OCI-LY7 (cell line): Measurements from ENCODE around the gene NAV2. TPM values are rescaled to one million over a fixed set of nuclear protein-coding genes. Genes with fewer than 3 reads are reported as not detected.

Experiments
- BruUV-seq: library from RNA; stranded (reverse); fragments of 400-500 nt; replicated peaks from 2 replicates; lab custom pipeline; 2021; lab: Mats Ljungman, UMichigan
- CTCF ChIA-PET: fragments of 300-600 bp; sonication (Branson Sonifier 250); formaldehyde crosslinking; loops from one replicate; lab custom pipeline; 2022; ENCODE audit warnings: antibody characterized with exemption; ENCODE audit not compliant: unreplicated experiment; lab: Charles Lee
- POLR2A ChIA-PET: fragments of 300-600 bp; sonication (Branson Sonifier 250); formaldehyde crosslinking; loops from one replicate; lab custom pipeline; 2022; ENCODE audit warnings: antibody characterized with exemption; lab: Charles Lee
- DNase-seq: peaks from one replicate; pipeline ENCODE4 v3.0.0-alpha.2; 2015; ENCODE audit warnings: low spot score
- H2AFZ ChIP-seq: fragments of 200-600 bp; sonication (generic), shearing (Covaris generic); 2 replicates; pipeline ENCODE4 v1.6.1; 2014; ENCODE audit warnings: mild to moderate bottlenecking, antibody characterized with exemption, low read length, moderate library complexity
- H3K27ac ChIP-seq: fragments of 200-600 bp; sonication (generic); 2 replicates; pipeline ENCODE4 v1.5.1; 2014; ENCODE audit warnings: mixed run types, low read depth, mild to moderate bottlenecking, moderate library complexity, low read length, inconsistent platforms; ENCODE audit not compliant: poor library complexity, severe bottlenecking
- H3K36me3 ChIP-seq: fragments of 200-600 bp; sonication (generic); 2 replicates; pipeline ENCODE4 v1.6.1; 2014; ENCODE audit warnings: mild to moderate bottlenecking, antibody characterized with exemption, low read length, moderate library complexity, mixed read lengths; ENCODE audit not compliant: insufficient read depth
- H3K4me1 ChIP-seq: fragments of 200-600 bp; sonication (generic); 2 replicates; pipeline ENCODE4 v1.5.1; 2014; ENCODE audit warnings: mild to moderate bottlenecking, low read length; ENCODE audit not compliant: insufficient read depth, poor library complexity, severe bottlenecking
- H3K4me2 ChIP-seq: fragments of 200-600 bp; sonication (generic); 2 replicates; pipeline ENCODE4 v1.6.1; 2014; ENCODE audit warnings: mild to moderate bottlenecking, low read length
- H3K4me3 ChIP-seq: fragments of 200-600 bp; sonication (generic); 2 replicates; pipeline ENCODE4 v1.5.1; 2014; ENCODE audit warnings: mild to moderate bottlenecking, low read depth, low read length; ENCODE audit not compliant: poor library complexity, severe bottlenecking
- H3K79me2 ChIP-seq: fragments of 200-600 bp; sonication (generic); 2 replicates; pipeline ENCODE4 v1.6.1; 2016; ENCODE audit warnings: low read depth, mild to moderate bottlenecking, low read length, moderate library complexity, mixed read lengths; ENCODE audit not compliant: insufficient read depth
- H3K9me2 ChIP-seq: fragments of 200-600 bp; sonication (generic); 2 replicates; pipeline ENCODE4 v1.6.1; 2016; ENCODE audit warnings: mild to moderate bottlenecking, low read length, mixed read lengths; ENCODE audit not compliant: insufficient read depth
- H3K9me3 ChIP-seq: fragments of 200-600 bp; sonication (generic); 2 replicates; pipeline ENCODE4 v1.6.1; 2014; ENCODE audit warnings: mild to moderate bottlenecking, mixed run types, low read length, mixed read lengths
- H4K20me1 ChIP-seq: fragments of 200-600 bp; sonication (generic); 2 replicates; pipeline ENCODE4 v1.6.1; 2014; ENCODE audit warnings: mild to moderate bottlenecking, antibody characterized with exemption, low read length, moderate library complexity, mixed read lengths; ENCODE audit not compliant: insufficient read depth
- EZH2phosphoT487 ChIP-seq: fragments of 200-600 bp; sonication (generic); IDR thresholded peaks from 2 replicates; pipeline ENCODE4 v1.6.1; 2018; ENCODE audit warnings: low read depth, borderline replicate concordance, mild to moderate bottlenecking, mixed run types, antibody characterized with exemption, low read length, moderate library complexity, mixed read lengths
- intact Hi-C: fragments of 100-400 bp; cut with micrococcal nuclease; formaldehyde crosslinking; loops from one replicate; pipeline ENCODE4 v1.10.0; 2022; ENCODE audit not compliant: unreplicated experiment
- total RNA-seq, 2 experiments: library from RNA; depleted of rRNA in 1 of 2; stranded (reverse); fragments of >200 nt in 1 of 2; shearing (Covaris generic) in 1 of 2; gene quantifications; 2 replicates each; pipeline ENCODE4 v1.2.3, GENCODE V29; 2014 to 2022
- TF ChIP-seq, protein P1 (sequence below): fragments of 200-600 bp; sonication (generic); conservative IDR thresholded peaks from 2 replicates; pipeline ENCODE4 v1.5.1; 2014; ENCODE audit warnings: mild to moderate bottlenecking, antibody characterized with exemption, low read length, moderate library complexity, mixed read lengths

Gene NAV2
- total RNA-seq, 2 experiments from 2014 or later = 0.06 to 0.68 TPM

DNA sequence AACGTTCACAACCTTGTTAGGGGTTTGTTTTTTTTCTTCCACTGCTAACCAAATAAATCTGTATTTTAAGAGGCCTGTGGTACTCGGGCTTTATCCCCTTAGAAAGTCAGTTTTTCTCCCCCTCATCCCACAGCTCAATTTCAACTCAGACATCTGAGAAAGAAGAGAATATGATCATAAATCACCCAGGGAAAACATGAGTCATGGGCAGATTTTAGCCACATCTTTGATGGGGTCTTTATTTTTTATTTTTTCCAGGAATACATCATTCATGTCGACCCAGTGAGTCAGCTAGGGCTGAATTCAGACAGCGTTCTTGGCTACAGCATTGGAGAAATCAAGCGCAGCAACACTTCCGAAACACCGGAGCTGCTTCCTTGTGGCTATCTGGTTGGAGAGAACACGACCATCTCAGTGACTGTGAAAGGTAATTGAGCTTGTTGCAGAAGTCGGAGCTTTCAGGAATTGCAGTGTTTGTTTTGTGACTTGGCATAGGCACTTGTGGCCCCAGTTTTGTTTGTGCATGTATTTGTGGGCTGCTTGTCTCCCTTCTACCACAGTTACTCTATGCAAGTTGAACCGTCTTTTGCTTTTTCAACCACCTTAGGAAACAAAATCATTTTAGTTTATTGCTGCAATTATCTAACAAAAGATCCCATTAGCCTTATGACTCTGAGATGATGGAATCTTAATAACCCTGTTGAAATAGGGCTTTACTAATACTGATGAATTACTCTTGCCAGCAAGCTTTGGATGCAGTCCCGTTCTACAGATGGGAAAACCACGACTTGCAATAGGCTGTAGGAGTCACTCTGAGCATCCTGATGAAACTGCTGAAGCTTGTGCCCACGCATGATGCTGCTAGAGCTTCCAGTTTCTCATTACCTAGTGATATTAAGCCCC is 384.9 kb downstream of the NAV2 start:
- intact Hi-C loops = no loop called here
- H3K4me3 ChIP-seq = no peak overlapping the region
- TF ChIP-seq EZH2phosphoT487 = no peak
- TF ChIP-seq, protein P1, sequence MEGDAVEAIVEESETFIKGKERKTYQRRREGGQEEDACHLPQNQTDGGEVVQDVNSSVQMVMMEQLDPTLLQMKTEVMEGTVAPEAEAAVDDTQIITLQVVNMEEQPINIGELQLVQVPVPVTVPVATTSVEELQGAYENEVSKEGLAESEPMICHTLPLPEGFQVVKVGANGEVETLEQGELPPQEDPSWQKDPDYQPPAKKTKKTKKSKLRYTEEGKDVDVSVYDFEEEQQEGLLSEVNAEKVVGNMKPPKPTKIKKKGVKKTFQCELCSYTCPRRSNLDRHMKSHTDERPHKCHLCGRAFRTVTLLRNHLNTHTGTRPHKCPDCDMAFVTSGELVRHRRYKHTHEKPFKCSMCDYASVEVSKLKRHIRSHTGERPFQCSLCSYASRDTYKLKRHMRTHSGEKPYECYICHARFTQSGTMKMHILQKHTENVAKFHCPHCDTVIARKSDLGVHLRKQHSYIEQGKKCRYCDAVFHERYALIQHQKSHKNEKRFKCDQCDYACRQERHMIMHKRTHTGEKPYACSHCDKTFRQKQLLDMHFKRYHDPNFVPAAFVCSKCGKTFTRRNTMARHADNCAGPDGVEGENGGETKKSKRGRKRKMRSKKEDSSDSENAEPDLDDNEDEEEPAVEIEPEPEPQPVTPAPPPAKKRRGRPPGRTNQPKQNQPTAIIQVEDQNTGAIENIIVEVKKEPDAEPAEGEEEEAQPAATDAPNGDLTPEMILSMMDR = no peak
- H3K9me2 ChIP-seq = no peaks in the 10 kb centered on the region
- H3K27ac ChIP-seq = no peak overlapping the region
- CTCF ChIA-PET = no interaction called here
- H4K20me1 ChIP-seq = no peaks in the 10 kb centered on the region
- H3K36me3 ChIP-seq = no peaks in the 10 kb centered on the region
- DNase-seq = no peak
- no peaks in the 10 kb centered on the region for H3K79me2 ChIP-seq
- POLR2A ChIA-PET = interaction anchor here (0.9 to 1.1 kb wide), 2 partner anchors 8 kb away, joined by 4 read pairs; no protein-coding TSS in a partner anchor
- no peaks in the 10 kb centered on the region for H3K4me1 ChIP-seq
- H3K4me2 ChIP-seq = no peak overlapping the region
- BruUV-seq = no TSS peak
- no peaks in the 10 kb centered on the region for H3K9me3 ChIP-seq
- no peak overlapping the region for H2AFZ ChIP-seq

DNA sequence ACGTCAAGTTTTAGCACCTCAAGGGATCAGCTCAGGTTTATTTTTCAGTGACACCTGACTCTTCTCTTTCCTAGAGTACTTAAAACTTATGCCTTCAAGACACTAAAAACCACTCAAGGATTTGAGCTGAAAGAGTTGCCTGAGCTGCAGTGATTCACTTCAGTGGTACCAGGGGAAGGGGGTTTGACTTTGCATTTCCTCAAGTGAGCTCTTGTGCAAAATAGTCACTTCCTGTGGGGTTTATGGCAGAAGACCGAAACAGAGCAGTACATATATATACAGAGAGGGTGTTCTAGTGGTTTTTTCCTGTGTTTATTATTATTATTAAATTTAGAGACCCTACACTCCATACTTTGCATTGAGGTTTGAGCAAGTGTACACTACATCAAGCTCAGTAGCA is 386.9 kb downstream of the NAV2 start:
- no TSS peak for BruUV-seq

More for the DNA sequence above, 386.9 kb downstream of the NAV2 start:
- H3K4me2 ChIP-seq = no peak overlapping the region
- no peaks in the 10 kb centered on the region for H3K4me1 ChIP-seq
- no peak for DNase-seq
- H3K4me3 ChIP-seq = no peak overlapping the region
- no peak for TF ChIP-seq EZH2phosphoT487
- TF ChIP-seq, protein P1 = no peak
- CTCF ChIA-PET = no interaction called here
- no peaks in the 10 kb centered on the region for H3K79me2 ChIP-seq
- no peaks in the 10 kb centered on the region for H3K36me3 ChIP-seq
- POLR2A ChIA-PET = no interaction called here
- H3K27ac ChIP-seq = no peak overlapping the region
- intact Hi-C loops = no loop called here
- no peaks in the 10 kb centered on the region for H3K9me2 ChIP-seq
- no peak overlapping the region for H2AFZ ChIP-seq
- H4K20me1 ChIP-seq = no peaks in the 10 kb centered on the region
- H3K9me3 ChIP-seq = no peaks in the 10 kb centered on the region
